NCI-H1694 (cell line): ENCODE measurements around the gene TBCD.

Source experiments
- DNase-seq: peaks from one replicate; lab custom pipeline; 2025; lab: John Stamatoyannopoulos, UW

Gene TBCD

DNA sequence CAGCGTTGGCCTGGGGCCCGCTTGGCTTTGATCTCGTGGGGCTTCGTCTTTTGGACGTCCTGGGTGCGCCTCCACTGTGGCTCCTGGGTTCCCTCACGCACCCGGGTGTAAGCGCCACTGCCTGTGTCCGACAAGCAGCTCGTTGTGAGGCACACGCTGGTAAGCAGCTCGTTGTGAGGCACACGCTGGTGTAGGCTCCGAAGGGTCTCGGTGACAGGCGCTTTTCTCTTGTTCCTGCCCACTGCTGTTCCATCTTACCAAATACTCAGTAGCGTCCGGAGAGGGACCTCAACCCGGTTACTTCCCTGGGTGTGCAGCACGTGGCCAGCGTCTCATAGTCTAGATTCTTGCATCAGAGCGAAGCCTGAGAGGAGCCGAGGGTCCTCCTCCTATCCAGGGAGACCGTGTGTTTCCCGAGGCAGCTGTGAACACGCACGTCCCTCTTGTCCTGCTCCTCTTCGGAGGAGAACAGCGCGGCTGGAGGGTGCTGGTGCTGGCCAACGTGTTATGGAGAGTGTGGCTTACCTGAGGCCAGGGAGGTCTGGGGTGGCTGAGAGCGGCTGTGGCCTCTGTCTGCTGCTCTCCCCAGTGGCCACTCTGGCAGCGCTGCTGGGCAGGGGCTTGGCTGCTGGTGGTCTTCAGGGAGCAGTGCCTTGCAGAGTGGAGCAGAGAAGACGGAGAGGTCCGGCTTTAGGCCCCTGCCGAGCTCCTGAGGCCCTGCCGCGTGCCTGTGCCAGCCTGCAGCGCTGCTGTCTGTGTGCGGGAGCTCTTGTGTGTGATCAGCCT, 120.1 kb downstream of the TBCD start:
- DNase-seq: no peak

GRCh38 chr17:82872591-82873520, 121.0 kb downstream of the TBCD start:
- DNase-seq: no peak

- no peak for DNase-seq
These were observed 121.7 kb downstream of the TBCD start for GRCh38 chr17:82873521-82873920.

- DNase-seq: no peak
These were observed 122.4 kb downstream of the TBCD start for GRCh38 chr17:82874011-82874835.

DNA sequence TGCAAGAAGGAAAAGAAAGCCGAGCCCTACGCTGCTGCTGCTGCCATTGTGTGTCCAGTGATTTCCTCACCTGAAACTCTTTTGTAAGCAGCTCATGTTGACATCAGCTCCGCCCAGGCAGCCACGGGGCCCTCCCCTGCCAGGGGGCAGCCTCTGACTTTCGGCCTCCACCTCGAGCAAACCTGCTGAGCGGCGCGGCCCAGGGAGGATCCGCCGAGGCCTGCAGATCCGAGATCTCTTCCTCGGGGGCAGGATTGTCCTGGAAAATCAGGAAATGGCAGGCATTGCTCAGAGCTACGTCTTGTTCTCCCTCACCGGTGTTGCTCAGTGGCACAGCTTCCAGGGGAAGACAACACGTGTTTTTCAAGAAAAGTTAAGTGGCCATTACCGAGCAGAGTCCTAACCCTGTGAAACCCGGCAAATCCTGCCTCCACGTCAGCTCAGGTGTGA, 123.6 kb downstream of the TBCD start:
- DNase-seq: no peak

- DNase-seq: no peak
These were observed 124.3 kb downstream of the TBCD start for GRCh38 chr17:82876149-82876548.

DNA sequence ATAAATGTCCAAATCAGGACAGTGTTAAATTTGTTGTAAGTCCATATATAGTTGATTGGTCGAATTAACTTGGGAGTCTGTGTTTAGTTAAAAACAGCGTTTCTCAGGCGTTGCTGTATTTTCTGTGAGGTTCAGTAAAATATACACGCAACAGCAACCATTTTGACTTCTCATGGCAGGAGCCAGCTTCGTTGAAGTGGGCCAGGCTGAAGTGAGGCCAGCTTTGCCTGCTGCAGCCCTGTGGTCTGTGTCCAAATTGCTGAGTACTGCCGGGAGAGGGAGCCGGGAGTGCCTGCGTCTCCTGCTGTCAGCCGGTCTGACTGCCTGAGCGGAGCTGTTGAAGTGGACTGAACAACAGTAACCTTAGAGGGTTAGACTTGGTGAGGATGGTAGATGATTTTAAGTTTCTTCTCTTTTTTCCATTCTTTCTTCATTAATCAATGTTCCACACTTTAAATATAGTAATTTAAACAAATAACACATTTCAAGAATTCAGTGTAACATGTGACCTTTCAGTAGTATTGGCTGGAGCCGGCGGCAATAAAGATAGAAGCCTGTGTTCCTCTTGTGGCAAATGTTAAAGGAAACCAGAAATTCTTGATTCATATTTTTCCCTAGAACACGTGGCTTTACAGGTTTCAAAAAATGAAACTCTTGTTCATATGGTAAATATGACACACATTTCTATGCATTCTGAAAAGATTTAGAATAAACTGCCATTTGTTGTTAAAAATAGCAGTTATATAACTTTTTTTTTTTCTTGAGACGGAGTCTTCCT, 124.9 kb downstream of the TBCD start:
- DNase-seq: no peak

- no peak for DNase-seq
These were observed 126.7 kb downstream of the TBCD start for GRCh38 chr17:82878527-82878926.

- no peak for DNase-seq
These were observed 127.4 kb downstream of the TBCD start for GRCh38 chr17:82879241-82879640.

DNA sequence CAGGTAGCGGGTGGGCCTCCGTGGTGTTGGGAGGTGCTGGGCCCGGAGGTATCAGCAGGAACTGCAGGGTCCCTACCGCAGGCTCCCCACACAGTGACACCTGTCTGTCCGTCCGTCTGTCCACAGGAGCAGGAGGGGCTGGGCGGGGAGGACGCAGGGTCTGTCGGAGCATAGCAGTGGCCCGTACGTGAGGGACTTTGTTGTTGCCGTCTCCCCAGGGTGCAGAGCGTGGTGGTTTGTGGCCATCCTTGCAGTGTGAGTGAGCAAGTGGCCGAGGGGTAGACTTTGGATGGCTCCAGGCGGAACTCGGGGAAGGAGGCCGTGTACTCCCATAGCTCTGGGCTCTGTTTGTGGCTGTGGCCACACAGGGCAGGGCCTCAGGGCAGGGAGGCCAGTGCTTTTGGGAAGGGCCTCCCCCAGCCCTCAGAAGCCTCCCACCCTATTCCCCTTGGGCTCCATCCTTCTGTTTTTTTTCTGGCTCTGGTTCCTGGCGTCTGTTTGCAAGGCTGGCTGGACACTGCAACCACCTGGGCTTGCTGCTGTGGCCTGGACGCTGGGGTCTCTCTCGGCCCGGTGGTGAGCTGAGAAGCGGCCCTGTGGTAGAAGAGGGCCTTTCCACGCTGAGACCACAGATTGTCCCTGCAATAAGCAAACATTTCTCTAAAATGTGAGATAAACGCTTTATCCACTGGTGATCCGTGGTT, 128.9 kb downstream of the TBCD start:
- DNase-seq: no peak

GRCh38 chr17:82881324-82881823, 129.5 kb downstream of the TBCD start:
- no peak for DNase-seq

DNA sequence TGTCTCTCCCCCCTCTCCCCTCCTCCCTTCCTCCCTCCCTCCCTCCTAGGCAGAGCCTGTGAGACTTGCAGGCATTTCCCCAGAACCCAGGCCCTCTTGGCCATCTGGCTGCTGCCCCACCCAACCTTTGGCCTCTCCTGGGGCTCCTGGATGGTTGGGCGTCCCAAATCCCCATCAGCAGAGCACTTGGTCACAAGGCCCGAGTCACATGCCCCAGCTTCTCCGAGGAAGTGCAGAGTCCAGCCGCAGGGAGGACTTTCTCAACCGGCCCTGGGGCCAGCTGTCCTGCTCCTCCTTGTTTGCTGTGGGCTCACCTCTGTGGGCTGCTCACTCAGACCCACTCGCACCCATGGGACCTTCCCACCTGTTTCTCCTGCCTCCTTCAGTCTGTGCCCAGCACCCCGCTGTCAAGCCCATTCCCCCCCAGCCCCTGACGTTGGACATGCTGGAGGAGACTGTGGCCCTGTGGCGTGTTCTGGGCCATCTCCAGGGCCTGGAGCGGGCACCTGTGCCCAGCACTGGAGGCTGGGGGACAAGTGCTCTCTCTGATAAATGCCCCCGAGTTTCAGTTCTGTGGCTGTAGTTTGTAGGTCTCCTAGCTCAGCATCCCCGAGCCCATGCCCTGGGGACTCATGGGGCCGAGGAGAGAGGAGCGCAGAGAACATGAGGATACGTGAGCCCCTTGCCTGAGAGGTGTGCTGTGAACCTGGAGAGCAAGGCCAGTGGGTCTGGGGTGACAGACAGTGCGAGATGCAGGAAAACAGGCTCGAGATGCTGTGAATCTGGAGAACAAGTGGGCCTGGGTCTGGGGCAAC, 130.2 kb downstream of the TBCD start:
- DNase-seq: no peak

GRCh38 chr17:82882715-82883418, 131.0 kb downstream of the TBCD start:
- DNase-seq: no peak

DNA sequence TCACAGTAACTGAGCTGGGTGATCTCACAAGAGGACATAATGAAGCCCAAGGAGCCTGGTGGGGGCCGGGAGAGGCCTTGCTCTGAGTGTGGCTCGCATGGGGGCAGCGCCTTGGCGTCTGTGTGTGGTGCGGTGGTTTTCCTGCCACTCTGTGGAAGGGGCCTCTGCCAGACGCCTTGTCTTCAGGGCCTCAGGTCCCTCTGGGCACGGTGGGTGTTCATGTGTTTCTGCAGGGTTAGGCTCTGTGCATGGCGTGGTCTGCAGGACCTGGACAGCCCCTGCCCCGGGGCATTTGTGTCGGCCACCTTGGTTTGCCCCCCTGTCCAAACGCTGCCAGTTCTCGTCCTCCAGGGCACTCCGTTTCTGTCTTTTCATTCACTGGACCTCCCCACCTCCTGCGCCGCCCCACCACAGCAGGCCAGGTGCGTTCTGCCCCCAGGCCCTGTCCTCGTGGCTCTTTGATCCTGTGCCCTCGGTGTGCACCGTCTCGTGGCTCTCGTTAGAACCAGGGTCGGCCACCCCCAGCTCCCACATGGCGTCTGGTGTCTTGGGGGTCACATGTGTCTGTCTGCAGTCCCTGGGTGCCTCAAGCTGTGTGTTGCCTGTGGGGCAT, 131.7 kb downstream of the TBCD start:
- DNase-seq: no peak

DNA sequence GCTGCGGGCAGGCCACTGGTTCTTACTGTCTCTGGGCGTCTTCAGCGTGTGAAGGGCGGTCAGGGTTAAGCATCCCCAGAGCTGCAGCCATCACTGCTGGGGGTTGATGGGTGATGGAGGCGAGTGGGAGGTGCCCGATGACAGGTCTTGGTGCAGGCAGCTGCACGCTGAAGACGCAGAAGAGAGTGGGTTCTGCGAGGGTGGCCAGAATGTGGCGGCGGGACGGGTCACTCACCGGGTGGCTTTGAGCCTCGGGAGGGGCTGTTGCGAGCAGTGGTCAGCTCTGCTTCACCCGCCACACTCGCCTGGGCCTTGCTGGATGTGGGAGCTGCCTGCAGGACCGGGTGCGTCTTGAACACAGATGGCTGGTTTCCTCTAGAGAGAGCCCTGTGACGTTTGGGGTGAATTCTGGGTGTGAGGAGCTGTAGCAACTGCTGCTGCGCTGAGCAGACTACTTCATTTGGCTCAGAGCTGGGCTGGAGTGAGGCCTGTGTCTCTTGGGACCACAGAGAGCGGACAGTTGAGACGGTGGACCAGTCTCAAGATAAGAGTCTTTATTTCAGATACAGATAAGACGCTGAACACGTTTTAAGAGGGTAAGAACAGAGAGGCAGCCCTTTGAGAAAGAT, 132.6 kb downstream of the TBCD start:
- no peak for DNase-seq

GRCh38 chr17:82884970-82885353, 133.1 kb downstream of the TBCD start:
- DNase-seq: no peak

DNA sequence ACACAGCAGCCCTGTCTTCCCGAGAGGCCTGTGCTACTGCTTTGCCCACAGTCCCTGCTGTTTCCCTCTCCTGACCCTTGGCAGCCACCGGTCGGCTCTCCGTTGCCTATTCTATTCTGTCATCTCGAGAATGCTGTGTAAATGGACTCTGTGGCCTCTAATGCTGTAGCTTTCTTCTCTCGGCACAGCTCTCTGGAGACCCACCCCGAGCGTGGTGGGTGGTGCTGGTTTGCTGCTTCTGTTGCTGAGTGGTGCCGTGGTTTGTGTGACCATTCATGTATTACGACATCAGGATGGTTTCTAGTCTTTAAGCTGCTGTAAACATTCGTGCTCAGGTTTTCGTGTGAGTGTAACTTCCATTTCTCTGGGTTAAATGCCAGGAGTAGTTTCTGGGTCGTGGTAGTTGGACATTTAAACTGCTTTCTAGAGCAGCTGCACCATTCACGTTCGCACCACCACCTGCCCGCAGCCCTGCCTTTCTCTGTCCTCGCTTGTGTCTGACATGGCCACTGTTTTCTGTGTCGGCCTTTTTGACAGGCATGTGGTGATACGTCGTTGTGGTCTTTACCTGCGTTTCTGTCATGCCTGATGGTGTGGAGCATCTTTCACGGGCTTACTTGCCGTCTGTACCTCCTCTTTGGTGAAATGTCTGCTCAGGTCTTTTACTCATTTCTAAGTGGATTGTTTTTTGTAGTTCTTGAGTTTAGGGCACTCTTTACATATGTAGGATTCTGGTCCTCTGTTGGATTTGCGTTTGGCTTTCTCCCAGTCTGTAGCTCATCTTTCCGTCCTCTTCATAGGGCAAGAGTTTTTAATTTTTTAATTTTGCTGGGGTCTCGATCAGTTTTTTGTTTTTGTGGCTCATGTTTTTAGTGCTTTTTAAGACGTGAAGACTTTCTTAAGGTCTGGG, 135.6 kb downstream of the TBCD start:
- DNase-seq: no peak
